ENCODE data around the gene C21orf58.

The C21orf58 gene

GRCh38 chr21:46295177-46295770 is 28.4 kb downstream of the C21orf58 start:
- DNase-seq (ENCODE audit: low read depth): peak; percentile 23

- DNase-seq (ENCODE audit: low read depth): no peak
Measured at GRCh38 chr21:46294647-46295176, 29.0 kb downstream of the C21orf58 start.

DNA sequence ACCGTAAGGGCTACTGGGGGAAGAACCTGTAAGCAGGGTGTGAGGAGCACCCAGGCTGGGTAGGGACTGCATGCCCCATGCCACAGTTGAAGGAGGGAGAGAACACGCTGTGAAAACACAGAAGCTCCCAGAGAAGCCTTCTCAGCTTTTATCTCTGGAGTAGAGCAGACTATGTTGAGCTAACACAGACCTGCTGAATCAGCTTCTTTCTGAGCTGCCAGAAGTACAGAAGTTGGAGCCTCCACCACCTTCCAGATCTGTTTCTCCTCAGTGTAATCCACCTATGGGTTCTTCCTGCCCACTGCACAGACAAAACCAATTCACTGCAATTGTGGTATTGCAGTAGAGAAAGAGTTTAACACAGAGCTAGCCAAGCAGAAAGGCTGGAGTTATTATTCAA is 32.1 kb downstream of the C21orf58 start:
- DNase-seq (ENCODE audit: low read depth): no peak

- no peak for DNase-seq (ENCODE audit: low read depth)
Measured at GRCh38 chr21:46289655-46290179, 34.0 kb downstream of the C21orf58 start.

GRCh38 chr21:46287541-46287940 is 36.1 kb downstream of the C21orf58 start:
- DNase-seq (ENCODE audit: low read depth): no peak

GRCh38 chr21:46286648-46287002 is 37.0 kb downstream of the C21orf58 start:
- DNase-seq (ENCODE audit: low read depth): peak; percentile 42

- DNase-seq (ENCODE audit: low read depth): peak; percentile 81
Measured at GRCh38 chr21:46285761-46286647, 37.7 kb downstream of the C21orf58 start, which contains the start of gene YBEY. TSS of gene YBEY (plus strand) at chr21:46286342. CDS start at chr21:46286914, 572 bp downstream.

- DNase-seq (ENCODE audit: low read depth): no peak
Measured at GRCh38 chr21:46285206-46285661, 38.4 kb downstream of the C21orf58 start, which contains the start of gene MCM3AP. TSS of gene MCM3AP (minus strand) at chr21:46285611. CDS start at chr21:46285286, 325 bp downstream.

DNA sequence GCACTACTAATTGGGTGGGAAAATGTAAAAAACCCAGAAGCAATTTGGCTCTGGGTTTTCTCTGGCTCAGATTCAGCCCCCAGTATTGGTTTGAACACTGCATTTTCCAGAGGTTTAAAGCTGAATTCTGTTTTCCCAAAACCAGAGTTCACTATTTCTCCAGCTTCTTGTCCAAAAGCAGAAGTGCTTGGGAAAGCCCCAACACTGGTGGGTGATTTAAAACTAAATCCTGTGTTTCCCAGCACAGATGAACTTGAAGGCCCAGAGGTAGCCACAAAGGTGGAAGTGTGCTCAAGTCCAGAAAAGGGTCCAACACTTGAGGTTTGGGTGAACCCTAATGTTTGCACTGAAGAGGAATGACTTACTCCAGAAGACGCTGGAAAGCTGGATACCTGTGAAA is 38.9 kb downstream of the C21orf58 start:
- DNase-seq (ENCODE audit: low read depth): no peak

DNA sequence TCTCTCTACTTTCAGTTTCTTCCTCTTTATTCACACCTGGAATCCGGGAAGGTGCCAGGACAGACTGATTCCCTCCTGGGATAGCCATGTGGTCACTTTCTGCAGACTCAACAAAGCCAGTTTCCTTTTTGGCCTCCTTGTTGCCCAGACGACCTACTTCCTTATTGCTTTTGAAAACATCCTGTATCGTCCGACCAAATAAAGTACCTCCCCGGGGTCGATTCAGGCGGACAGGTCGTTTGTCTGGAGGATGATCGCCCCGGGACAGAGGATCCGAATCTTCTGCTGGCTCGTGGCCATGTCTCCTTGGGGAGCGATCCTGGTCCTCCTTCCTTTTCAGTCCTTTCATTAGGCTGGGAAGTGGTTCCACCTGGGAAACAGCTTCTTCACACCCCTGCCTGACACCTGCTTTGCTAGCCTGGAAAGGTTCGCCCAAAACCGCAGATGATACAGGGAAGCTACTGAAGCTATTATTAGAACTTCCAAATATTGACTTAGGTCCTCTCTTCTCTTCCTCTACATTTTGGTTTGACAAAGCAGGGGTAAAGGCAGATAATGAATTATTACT is 39.5 kb downstream of the C21orf58 start:
- DNase-seq (ENCODE audit: low read depth): no peak

DNA sequence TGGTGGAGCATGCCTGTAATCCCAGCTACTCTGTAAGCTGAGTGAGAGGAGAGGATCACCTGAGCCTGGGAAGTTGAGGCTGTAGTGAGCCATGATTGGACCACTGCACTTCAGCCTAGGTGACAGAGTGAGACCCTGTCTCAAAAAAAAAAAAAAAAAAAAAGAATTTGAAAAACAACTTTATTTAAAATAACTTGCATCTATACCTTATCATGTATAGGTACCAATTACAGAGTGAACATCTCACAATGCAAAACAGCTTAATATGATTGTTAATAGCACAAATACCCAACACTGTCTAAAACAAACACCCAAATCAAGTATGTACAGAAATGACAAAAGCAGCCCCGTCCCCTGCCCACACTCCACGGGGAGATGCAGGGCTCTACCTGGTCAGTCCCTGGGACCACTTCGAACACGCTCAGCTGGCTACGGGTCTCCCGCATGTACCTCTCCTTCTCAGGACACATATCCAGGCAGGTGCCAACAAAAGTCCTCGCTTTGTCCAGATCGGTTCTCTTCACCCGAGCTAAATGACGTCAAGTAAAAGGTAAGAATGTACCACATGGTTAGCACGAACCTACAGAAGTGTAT is 48.8 kb downstream of the C21orf58 start:
- no peak for DNase-seq (ENCODE audit: low read depth)

GRCh38 chr21:46273341-46273740 is 50.3 kb downstream of the C21orf58 start:
- no peak for DNase-seq (ENCODE audit: low read depth)

DNA sequence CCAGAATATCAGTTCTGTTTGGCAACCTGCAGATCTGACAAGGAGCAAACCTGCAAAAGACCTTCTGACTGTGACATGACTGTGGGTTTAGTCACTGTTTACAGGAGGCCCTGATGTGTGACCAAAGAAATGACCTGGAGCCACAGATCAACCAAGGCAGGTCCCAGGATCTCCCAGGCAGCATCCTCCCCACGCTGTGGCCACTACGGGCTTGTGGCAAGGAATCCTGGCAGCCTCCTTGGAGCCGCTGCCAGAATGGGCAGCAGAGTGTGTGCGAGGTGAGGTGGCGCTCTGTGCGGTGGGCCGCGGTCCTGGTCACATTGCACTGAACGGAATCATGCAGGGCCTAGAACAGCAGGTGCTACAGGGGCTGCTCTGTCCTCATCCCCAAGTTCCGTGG is 54.2 kb downstream of the C21orf58 start:
- no peak for DNase-seq (ENCODE audit: low read depth)

DNA sequence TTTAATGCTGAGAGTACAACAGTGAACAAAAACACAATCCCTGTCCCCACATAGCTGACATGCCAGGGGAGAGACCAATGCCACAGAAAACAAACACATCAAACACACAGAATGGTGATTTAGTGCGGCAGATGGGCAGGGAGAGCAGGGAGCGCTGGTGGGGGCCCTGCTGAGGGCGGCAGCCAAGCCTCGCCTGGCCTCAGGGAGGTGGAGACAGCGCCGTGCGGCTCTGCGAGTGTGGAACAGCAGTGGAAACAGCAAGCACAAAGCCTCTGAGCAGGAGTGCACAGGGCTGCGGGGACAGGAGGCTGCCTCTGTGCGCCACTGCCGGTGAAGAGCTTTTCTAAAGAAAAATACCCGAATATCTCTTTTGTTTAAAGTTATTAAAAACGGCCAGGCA is 55.3 kb downstream of the C21orf58 start:
- DNase-seq (ENCODE audit: low read depth): no peak

DNA sequence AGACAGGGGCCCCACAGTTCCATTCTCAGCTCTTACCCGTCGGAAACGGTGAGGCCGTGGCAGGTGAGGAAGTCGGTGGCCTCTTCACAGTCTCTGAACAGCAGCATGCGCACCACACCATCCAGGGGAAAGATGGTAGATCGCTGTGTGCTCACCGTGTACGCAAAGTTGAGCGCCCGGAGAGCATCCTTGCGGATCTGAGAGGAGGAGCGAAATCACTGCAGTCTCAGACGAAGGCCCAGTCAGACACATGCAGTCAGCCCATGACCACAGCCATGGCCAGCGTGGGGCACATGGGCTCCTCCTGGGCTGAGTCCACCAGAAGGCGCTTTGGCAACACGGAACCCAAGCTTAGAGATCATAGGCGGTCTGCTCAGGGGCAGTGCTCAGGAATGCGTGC is 56.7 kb downstream of the C21orf58 start:
- no peak for DNase-seq (ENCODE audit: low read depth)

- DNase-seq (ENCODE audit: low read depth): no peak
Measured at GRCh38 chr21:46265736-46266525, 57.7 kb downstream of the C21orf58 start.

DNA sequence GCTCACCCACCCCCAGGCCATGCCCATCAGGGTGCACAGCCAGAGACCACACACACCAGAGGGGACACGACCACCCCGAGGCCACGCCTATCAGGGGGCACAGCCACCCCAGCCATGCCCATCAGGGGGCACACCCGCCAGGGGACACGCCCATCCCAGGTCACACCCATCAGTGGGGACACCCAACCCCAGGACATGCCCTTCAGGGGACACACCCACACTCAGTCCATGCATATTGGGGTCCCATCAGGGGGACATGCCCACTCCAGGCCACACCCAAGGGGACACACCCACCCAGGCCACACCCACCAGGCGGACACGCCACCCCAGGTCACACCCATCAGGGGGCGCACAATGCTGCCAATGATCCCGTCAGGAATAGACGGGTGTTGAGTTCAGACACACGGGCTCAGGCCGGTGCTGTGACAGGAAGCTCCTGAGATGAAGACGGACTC is 59.0 kb downstream of the C21orf58 start:
- DNase-seq (ENCODE audit: low read depth): no peak

- no peak for DNase-seq (ENCODE audit: low read depth)
Measured at GRCh38 chr21:46264046-46264689, 59.5 kb downstream of the C21orf58 start.

GRCh38 chr21:46256501-46256994 is 67.1 kb downstream of the C21orf58 start:
- DNase-seq (ENCODE audit: low read depth): no peak

DNA sequence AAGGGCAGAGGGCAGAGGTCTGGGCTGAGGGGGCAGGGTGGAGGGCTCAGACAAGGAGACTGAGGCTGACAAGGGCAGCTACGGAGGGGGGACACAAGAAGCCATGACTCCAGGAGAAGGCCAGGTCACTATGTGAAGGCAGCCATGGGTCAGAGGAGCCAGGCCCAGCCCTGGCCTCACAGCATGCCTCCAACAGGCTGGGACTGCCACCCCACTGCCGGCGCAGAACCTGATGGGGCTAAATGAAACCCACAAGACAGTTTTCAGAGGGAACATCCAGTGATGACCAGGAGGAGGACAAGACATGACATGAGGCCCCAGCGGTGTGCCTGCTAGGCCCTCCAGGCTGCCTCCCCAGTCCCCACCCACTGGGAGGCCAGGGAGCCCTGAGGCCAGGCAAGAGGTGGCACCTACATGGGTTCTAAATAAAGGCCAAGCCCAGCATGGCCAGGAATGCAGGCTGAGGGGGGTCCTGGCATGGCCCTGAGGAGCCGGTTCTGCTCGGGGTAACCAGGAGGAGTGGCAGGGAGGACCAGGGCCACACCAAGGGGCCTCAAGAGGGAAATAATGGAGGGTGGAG is 67.8 kb downstream of the C21orf58 start:
- no peak for DNase-seq (ENCODE audit: low read depth)
